HG02642 (cell line): ENCODE measurements around the gene KIZ.
"Not testable (repeated sequence)": the region's sequence is repeated elsewhere in the genome, so short reads cannot be mapped to it uniquely, and the experiment has no call there.

Experiments
- ATAC-seq: cut with Tn5 transposase; IDR thresholded peaks from one replicate; pipeline ENCODE4 v1.9.1; 2021; ENCODE audit warnings: mild to moderate bottlenecking; ENCODE audit not compliant: unreplicated experiment, poor library complexity

KIZ gene

DNA sequence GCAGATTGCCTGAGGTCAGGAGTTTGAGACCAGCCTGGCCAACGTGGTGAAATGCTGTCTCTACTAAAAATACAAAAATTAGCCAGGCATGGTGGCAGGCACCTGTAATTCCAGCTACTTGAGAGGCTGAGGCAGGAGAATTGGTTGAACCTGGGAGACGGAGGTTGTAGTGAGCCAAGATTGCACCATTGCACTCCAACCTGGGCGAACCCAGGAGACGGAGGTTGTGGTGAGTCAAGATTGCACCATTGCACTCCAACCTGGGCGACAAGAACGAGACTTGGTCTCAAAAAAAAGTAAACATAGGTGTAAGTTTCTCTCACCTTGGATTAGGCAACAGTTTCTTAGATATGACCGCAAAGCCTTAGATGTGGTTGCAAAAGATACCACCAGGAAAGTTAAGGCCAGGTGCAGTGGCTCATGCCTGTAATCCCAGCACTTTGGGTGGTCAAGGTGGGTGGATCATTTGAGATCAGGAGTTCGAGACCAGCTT, 121.8 kb downstream of the KIZ start:
- ATAC-seq, result not testable (repeated sequence)

DNA sequence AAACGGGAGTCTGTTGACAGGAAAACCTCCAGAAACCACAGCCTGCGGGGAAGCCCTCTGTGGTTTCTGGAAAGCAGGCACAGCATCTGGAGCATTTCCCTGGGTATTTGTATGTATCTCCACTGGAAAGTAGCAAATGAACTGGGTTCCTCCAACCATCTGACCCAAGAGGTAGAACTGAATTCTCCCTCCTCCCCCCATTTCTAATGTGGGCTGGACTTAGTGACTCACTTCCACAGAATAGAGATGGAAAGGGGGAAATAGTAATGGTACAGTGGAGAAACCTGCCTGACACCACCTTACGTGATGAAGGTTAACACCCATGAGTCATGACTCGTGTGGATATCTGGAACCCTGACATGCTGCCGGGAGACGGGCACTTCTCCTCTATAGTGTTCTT, 125.4 kb downstream of the KIZ start:
- ATAC-seq, result no peak

DNA sequence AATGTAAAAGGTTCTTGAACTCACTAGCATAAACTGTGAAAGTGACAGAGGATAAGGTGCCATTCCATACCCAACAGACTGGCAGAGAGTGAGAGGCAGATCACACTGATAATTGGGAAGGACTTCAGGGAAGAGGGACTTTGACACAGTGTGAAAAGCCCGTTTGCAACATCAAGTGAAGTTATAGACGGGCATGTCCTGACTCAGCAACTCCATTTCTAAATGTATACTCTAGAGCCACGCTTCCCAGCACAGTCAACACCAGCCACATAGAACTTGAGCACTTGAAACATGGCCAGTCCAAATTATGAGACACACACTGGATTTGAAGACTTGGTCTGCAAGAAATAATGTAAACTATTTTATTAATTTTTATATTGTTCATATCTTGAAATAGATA, 131.3 kb downstream of the KIZ start:
- no peak for ATAC-seq

DNA sequence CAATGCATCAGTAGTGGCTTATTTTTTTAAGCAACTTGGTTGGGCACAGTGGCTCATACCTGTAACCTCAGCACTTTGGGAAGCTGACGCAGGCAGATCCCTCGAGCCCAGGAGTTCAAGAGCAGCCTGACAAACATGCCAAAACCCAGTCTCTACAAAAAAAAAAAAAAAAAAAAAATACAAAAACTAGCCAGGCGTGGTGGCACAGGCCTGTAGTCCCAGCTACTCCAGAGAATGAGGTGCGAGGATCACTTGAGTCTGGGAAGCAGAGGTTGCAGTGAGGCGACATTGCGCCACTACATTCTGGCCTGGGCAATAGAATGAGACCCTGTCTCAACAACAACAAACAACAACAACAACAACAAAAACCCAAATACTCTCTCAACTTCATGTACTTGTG, 132.5 kb downstream of the KIZ start:
- no peak for ATAC-seq

DNA sequence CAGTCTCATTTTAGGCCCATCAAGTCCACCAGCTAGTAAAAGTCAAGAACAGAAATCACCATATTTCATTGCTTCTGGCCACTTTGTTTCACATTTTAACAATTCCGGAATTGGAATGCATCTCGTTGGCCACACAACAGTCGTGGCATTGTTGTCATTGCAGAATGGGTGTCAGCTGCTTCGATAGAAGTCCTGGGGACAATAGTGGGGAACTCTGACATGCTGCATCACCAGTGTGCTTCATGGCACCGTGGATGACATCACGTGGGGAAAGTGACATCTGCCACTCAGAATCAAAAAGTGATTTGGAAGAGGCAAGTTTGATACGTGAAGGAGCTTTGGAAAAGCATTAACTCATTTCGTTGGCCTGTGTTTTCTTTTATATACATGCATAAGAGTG, 133.5 kb downstream of the KIZ start:
- no peak for ATAC-seq

DNA sequence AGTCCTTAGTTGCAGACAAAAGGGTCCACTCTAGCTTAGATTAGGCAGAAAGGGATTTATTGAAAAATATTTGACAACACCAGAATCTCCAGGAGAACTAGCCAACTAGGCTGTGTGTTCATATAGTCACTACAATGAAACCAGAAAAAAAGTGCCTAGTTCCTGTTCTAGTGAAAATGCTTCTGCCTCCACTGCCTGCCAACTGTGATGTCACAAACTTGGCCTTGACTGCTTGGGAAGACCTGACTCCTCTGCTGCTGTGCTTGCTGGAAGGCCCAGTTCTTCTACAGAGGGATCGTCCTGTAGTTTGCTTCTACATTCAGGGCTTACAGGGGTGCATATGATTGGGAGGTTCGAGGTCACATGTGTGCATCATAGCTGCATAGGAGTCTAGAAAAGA, 136.9 kb downstream of the KIZ start:
- ATAC-seq, result no peak

DNA sequence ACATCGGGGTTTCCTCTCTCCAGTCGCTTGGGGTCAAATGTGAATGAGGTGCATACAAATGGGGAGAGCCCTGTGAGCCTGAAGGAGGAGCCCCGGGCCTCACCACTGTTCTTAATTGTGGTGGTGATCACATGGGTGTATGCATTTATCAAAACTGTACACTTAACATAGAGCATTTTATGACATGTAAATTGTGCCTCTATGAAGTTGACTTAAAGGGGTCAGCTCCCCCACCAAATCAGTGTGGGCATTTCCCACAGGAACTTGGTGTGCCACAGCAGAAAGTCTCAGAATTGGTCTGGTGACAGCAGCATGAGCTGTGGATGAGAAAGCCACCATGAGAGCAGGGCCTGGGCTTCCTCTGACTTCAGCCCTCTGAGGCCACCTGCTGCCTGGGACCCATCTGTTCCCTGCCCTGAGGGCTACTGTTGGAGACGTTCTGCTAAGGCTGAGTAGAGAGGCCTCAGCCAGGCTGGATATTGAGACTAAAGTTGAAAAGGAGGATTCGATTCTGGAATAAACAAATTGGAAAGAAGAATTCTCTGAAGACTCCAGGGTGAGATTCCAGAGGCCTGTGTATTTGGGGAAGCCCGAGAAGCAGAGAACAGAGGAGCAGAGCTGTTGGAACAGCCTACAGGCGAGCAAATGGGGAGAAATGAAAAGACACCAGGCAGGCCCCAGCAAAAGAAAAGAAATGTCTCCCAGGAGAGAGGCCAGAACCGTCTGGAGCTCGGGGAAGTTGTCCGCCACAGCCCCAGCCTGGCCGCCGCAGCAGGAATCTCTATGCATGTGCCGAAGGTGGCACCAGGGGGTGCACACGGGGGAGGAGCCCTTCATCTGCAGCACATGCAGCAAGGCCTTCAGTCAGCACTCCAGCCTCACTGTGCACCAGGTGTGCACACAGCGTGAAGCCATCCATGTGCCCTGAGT, 139.6 kb downstream of the KIZ start:
- ATAC-seq, result no peak

DNA sequence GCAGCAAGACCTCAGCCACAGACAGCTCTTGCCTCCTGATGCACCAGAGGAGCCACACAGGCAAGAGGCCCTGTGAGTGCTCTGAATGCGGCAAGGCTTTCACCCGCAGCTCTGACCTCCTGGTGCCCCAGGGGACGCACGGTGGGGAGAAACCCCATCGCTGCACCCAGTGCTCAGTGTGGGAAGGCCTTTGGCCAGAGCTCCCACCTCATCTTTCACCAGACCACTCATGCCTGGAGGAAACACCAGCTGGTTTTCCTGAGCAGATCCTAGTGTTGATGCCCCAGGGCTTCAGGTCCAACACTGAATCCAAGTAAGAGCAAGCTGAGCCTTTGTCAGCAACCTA, 140.3 kb downstream of the KIZ start:
- no peak for ATAC-seq

DNA sequence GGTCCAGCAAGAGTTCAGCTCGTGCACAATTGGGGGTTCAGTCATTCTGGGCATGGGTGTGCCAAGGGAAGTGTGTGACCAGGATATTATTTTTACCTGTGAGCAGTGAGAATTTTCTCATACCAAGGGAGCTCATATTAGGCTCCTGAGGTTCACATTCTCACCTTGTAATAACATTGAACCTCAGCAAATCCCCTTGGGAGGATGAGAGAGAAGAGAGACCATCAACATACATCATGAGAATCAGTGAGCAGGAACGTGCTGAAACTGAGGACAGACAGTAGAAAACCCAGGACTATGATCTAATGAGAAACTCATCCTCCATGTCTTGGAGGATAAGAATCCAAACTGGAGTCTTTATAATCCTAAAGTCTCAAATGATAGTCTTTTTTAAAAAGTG, 143.9 kb downstream of the KIZ start:
- ATAC-seq, result no peak

DNA sequence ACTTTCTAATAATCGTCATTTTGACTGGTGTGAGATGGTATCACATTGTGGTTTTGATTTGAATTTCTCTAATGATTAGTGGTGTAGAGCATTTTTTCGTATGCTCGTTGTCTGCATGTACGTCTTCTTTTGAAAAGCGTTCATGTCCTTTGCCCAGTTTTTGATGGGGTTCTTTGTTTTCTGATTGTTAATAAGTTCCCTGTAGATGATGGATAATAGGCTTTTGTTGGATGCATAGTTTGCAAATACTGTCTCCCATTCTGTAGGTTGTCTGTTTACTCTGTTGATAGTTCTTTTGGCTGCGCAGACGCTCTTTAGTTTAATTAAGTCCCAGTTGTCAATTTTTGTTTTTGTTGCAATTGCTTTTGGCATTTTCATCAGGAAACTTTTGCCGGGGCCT, 144.9 kb downstream of the KIZ start:
- ATAC-seq, result no peak

DNA sequence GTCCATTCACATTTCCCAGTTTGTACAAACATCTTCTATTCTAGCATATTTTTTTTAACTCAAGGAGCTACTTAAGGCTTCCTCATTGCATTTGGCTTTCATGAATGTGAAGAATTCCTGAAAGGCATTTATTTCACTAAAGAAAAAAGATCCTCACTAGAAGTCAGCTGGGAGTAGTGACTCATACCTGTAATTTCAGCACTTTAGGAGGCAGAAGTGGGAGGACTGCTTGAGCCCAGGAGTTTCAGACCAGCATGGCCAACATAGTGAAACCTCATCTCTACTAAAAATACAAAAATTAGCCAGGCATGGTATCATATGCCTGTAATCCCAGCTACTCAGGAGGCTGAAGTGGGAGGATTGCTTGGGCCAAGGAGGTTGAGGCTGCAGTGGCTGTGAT, 146.4 kb downstream of the KIZ start:
- peak; percentile 75 for ATAC-seq

DNA sequence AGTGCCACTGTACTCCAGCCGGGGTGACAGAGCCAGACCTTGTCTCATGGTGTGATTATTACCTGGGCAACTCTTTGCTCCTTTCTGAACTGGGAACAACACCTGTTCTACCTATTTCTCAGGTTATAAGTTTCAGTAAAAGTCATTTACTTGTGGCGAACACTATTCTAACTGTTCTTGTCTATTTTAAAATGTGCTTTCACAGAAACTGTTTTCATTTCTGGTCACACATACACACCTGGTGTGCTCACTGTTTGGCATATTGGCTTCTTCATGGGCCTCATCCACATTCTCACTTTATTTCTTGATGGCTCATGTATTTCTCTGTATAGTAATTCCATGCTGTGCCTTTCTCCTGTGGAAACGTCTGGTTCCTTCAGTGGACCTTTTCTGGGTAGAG, 146.8 kb downstream of the KIZ start:
- ATAC-seq, result peak; percentile 67

DNA sequence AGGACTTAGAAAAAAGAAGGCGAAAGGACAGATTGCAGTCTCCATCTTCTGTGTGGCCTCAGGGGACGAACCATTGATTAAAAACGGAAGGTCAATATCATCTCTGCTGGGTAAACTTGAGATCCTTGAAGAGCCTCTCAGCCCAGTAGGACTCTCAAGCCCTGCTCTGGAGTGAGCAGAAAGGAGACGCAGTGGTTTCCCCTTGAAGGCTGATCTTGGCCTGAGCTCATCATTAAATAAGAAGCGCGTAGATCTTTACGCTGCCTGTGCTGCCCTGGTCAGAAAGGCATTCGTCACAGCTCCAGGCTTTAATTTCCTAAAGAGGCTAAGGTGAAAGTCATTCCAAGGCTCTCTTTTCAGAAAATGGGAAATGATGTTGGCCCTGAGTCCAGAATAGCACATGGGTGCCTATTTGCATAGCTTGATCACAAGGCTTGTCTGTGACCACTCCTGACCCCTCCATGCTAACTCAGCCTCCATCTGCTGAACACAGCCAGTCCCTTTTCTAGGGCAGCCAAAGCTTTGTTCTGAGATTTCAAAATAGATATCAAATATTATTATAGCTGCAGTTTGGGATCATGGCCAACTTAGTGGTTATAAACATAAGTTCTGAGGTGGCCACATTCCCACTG, 148.0 kb downstream of the KIZ start:
- ATAC-seq, result no peak

DNA sequence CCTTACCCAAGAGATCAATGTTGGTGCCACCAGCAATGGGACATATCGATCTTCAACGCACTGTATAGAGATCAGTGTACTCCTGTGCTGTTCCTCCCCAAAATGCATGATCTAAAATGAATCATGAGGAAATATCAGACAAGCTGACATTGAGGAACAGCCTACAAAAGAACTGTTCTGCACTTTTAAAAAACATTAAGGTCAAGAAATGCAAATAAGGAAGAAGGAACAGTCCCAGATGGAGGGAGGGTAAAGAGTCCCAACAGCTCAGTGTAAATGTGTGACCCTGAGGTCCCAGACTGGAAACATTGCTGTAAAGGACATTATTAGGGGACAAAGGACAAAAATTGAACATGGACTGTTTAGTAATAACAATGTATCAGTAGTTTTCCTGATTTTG, 152.9 kb downstream of the KIZ start:
- no peak for ATAC-seq

DNA sequence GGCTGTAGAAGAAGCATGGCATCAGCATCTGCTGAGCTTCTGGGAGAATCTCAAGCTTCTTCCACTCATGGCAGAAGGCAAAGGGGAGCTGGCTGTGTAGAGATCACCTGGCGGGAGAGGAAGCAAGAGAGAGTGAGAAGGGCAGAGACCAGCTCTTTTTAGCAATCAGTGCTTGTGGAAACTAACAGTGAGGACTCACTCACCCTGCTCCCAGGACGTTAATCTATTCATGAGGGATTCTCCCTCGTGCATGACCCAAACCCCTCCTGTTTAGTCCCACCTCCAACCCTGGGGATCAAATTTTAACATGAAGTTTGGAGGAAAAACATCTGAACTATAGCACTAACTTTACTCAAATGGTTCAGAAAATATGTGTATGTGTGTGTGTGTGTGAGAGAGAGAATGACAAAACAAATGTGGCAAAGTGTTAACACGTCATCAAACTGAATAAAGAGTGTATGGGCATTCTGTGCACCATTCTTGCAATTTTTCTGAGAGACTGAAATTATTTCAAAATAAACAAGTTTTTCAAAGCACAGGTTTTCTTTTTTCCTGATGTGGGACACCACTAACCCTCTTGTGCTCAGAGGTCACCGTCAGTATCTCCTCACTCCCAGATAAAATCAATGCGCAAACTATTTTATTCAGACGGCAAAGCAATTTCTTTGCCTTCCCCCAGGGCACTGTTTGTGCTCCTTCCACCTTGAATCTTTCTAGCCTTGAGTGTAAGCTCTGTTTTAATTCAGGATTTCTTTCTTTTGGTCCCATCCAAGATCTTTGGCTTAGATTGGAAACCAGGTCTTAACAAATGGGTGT, 154.0 kb downstream of the KIZ start:
- no peak for ATAC-seq

DNA sequence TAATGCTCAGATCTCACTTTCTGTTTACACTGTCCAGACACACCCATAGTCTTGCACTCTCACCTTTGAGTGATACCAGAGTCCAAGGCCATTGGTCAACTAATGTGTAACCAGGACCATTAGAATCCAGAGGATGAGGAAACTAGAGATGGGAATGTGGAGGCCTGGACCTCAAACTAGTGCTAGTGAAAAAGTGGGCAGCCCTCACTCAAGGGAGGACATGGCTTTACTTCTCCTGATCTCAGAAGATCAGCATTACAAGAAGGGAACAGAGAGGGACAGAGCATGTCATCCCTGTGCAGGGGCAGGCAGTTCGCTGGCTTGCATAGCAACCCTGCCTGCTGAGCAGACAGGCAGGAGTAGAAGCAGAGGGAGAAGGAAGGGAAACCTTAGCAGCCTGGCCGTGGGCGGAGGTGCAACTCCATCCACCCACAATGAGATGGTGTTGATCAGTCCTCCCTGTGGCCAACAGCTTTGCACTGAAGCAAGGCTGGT, 154.7 kb downstream of the KIZ start:
- no peak for ATAC-seq

DNA sequence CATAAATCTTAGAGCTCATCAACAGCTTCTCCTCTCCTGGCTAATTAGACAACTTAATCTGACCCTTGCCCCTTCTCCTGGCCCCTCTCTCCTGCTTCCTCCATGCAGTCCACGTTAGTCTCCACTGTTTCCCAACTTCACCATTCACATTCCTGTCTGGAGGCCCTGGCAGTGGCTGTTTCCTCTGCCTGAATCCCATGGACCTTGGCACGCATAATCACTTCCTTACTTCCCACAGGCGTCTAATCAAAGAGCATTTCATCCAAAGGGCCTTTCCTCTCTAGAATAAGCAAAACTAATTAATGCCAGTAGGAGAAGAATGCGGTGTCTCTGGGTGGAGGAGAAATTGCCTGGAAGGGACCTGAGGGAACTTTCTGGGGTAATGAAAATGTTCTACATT, 160.9 kb downstream of the KIZ start:
- ATAC-seq, result no peak

DNA sequence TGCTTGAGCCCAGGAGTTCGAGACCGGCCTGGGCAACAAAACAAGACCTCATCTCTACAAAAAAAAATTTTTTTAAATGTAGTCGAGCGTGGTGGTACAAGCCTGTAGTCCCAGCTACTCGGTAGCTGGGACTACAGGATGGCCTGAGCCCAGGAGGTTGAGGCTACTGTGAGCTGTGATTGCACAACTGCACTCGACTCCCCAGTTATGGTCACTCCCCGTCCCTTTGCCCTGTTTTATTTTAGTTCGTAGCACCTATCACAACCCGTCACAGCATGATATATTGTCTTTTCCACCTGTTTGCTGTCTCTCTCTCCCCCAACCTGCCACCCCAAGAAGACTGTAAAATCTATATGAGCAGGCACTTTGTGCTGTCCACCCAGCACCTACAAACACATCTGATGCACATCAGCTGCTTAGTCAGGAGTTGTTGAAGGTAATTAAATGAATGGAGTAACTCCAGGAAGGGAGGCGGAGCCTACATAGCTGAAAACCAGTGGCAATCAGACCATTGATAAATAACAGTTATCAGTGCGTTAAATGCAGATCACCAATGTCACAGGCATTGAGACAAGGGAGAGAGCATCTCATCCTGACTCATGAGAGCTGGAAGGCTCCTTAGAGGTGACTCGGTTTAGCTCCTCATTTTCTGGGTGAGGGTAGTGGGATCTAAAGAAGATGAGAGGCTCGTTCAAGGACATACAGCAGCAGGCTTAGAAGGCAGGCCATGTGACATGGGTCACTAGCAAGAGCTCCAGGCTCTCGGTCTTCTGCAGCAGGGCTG, 162.9 kb downstream of the KIZ start:
- ATAC-seq, result no peak

DNA sequence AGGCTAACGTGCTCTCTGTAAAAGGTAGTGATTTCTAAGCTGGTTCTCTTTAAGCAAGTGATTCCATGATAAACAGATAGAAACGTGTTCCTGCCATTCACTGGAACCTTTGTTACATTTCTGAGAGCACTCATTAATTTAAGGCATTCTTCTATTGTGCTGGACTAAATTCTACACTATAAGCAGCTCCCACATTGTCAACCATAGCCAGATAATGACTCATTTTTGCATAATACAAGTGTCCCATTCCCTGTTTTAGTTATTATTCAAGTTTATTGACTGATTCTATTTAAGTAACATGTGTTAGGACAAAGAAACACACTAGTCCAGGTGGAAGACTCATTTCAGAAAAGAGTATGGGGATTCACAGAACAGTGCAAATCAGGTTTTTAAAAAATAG, 163.8 kb downstream of the KIZ start:
- ATAC-seq, result no peak

DNA sequence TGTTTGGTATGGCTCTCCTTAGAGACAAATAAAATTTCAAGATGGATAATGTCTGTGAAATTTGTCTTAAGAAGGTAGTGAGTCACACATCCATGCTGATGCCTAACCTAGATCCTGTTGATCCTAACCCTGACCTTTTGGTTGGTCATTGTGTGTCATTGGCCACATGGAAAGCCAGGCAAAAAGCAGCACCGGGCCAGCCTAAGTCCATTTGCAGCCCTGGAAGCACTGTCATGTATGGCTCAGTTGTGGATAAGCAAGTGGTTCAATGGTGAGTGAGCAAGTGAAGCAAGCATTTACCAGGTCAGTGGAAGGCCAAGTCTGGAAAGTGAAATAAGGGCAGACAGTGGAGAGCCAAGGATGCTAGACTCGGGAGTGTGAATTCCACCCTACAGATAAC, 165.1 kb downstream of the KIZ start:
- no peak for ATAC-seq
